ENCODE measurements around the gene SEZ6. TPM values are rescaled to one million over a fixed set of nuclear protein-coding genes. Genes with fewer than 3 reads are reported as not detected.
"Not testable (repeated sequence)": the region's sequence is repeated elsewhere in the genome, so short reads cannot be mapped to it uniquely, and the experiment has no call there.

The SEZ6 gene
- total RNA-seq, 1 experiment from 2014 or later, result not detected

- in situ Hi-C loops (cut with HindIII; ENCODE audit: low pct_unique_long_range_greater_than_20kb, low sequenced_read_pairs) (no loop called here), intact Hi-C loops (cut with micrococcal nuclease; ENCODE audit: unreplicated experiment) (no loop called here)
- ChIA-PET POLR2A (interaction anchor here (0.6 kb wide), 1 partner anchor 45 kb away, joined by 26 read pairs; no protein-coding TSS in a partner anchor), CTCF (no interaction called here)
- H3K27me3 ChIP-seq (ENCODE audit: control insufficient read depth, insufficient read depth, low read length), result no peaks in the 10 kb centered on the region
- peaks cover 36% of the 10 kb centered on the region for H3K4me1 ChIP-seq (ENCODE audit: control insufficient read depth, insufficient read depth, low read length)
- no peak for TF ChIP-seq POLR2AphosphoS5 (IDR thresholded peaks at IDR 0.05; ENCODE audit: low read depth, low read length)
- TF ChIP-seq, protein P1, sequence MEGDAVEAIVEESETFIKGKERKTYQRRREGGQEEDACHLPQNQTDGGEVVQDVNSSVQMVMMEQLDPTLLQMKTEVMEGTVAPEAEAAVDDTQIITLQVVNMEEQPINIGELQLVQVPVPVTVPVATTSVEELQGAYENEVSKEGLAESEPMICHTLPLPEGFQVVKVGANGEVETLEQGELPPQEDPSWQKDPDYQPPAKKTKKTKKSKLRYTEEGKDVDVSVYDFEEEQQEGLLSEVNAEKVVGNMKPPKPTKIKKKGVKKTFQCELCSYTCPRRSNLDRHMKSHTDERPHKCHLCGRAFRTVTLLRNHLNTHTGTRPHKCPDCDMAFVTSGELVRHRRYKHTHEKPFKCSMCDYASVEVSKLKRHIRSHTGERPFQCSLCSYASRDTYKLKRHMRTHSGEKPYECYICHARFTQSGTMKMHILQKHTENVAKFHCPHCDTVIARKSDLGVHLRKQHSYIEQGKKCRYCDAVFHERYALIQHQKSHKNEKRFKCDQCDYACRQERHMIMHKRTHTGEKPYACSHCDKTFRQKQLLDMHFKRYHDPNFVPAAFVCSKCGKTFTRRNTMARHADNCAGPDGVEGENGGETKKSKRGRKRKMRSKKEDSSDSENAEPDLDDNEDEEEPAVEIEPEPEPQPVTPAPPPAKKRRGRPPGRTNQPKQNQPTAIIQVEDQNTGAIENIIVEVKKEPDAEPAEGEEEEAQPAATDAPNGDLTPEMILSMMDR (IDR thresholded peaks at IDR 0.05), result no peak
- no peaks in the 10 kb centered on the region for H3K9me3 ChIP-seq (ENCODE audit: control insufficient read depth, insufficient read depth, low read depth, low read length)
- no peak overlapping the region for H3K4me3 ChIP-seq (ENCODE audit: low read depth in 2 of 2, low read length in 2 of 2)
- ATAC-seq (no peak), DNase-seq (ENCODE audit: low read depth, low spot score) (no peak)
- no peaks in the 10 kb centered on the region for H3K36me3 ChIP-seq (ENCODE audit: control insufficient read depth, insufficient read depth, low read length)
- no TSS peak for BruUV-seq (replicated peaks)
- H3K27ac ChIP-seq (ENCODE audit: low read length), result no peak overlapping the region
Measured at GRCh38 chr17:28935744-28936460, 69.9 kb downstream of the SEZ6 start.

GRCh38 chr17:28934508-28934907, 71.3 kb downstream of the SEZ6 start:
- H3K36me3 ChIP-seq (ENCODE audit: control insufficient read depth, insufficient read depth, low read length); intact Hi-C loops (cut with micrococcal nuclease; ENCODE audit: unreplicated experiment); H3K27ac ChIP-seq (ENCODE audit: low read length); H3K27me3 ChIP-seq (ENCODE audit: control insufficient read depth, insufficient read depth, low read length); ATAC-seq; H3K4me3 ChIP-seq (ENCODE audit: low read depth in 2 of 2, low read length in 2 of 2); POLR2A ChIA-PET; BruUV-seq (replicated peaks); in situ Hi-C loops (cut with HindIII; ENCODE audit: low pct_unique_long_range_greater_than_20kb, low sequenced_read_pairs); CTCF ChIA-PET; DNase-seq (ENCODE audit: low read depth, low spot score); H3K9me3 ChIP-seq (ENCODE audit: control insufficient read depth, insufficient read depth, low read depth, low read length): not testable (repeated sequence)
- peaks cover 22% of the 10 kb centered on the region for H3K4me1 ChIP-seq (ENCODE audit: control insufficient read depth, insufficient read depth, low read length)

DNA sequence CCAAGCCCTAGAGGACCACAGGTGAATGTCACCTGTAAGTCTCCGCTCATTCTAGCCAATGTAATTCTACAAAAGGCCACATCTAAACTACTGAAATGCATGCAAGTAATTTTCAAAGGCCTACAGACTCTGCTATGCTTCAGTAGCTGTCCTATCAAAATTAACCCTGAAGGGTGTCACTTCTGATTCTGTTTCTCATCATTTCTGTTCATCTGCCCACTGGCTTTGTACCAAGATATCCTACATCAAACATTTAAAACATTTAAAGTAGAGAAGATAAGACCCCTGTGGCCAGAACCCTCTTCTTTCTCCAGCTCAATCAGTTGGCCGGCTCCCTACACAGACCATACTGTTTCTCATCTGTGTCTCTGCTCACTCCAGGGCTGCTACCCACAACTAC, 76.0 kb downstream of the SEZ6 start:
- DNase-seq (ENCODE audit: low read depth, low spot score), result no peak
- Histone ChIP-seq H3K36me3 (ENCODE audit: control insufficient read depth, insufficient read depth, low read length) (no peaks in the 10 kb centered on the region), H3K4me1 (ENCODE audit: control insufficient read depth, insufficient read depth, low read length) (peaks cover 3% of the 10 kb centered on the region; the same call in 1 of the 2 replicates), H3K9me3 (ENCODE audit: control insufficient read depth, insufficient read depth, low read depth, low read length) (no peaks in the 10 kb centered on the region), H3K4me3 (ENCODE audit: low read depth in 2 of 2, low read length in 2 of 2) (no peak overlapping the region), H3K27ac (ENCODE audit: low read length) (no peak overlapping the region), H3K27me3 (ENCODE audit: control insufficient read depth, insufficient read depth, low read length) (no peaks in the 10 kb centered on the region)
- in situ Hi-C loops (cut with HindIII; ENCODE audit: low pct_unique_long_range_greater_than_20kb, low sequenced_read_pairs), result no loop called here
- intact Hi-C loops (cut with micrococcal nuclease; ENCODE audit: unreplicated experiment), result no loop called here
- TF ChIP-seq POLR2AphosphoS5 (IDR thresholded peaks at IDR 0.05; ENCODE audit: low read depth, low read length) (no peak), REST (IDR thresholded peaks at IDR 0.05; ENCODE audit: insufficient read depth in 1 of 2, low read depth in 2 of 2, low read length in 1 of 2) (no peak), SIN3A (IDR thresholded peaks at IDR 0.05; ENCODE audit: borderline replicate concordance, insufficient read depth, low read depth, low read length) (no peak), TCF7L2 (IDR thresholded peaks at IDR 0.05; ENCODE audit: low read depth, low read length) (no peak)
- TF ChIP-seq, protein P1 (IDR thresholded peaks at IDR 0.05), result no peak
- no peak for ATAC-seq
- ChIA-PET POLR2A (interaction anchor here (0.7 kb wide), 1 partner anchor 78 kb away, joined by 3 read pairs; no protein-coding TSS in a partner anchor), CTCF (no interaction called here)
- no TSS peak for BruUV-seq (replicated peaks)

Data from Panc1 (cell line).